ENCODE measurements around the gene MAP4K2. TPM values are rescaled to one million over a fixed set of nuclear protein-coding genes. Genes with fewer than 3 reads are reported as not detected.

Gene MAP4K2
- total and polyA plus RNA-seq, 2 of the 13 experiments (the other 11 are each of a cell fraction or from before 2014, with no cell fraction given): 8.3 to 17.6 TPM

- TF ChIP-seq, protein P1, sequence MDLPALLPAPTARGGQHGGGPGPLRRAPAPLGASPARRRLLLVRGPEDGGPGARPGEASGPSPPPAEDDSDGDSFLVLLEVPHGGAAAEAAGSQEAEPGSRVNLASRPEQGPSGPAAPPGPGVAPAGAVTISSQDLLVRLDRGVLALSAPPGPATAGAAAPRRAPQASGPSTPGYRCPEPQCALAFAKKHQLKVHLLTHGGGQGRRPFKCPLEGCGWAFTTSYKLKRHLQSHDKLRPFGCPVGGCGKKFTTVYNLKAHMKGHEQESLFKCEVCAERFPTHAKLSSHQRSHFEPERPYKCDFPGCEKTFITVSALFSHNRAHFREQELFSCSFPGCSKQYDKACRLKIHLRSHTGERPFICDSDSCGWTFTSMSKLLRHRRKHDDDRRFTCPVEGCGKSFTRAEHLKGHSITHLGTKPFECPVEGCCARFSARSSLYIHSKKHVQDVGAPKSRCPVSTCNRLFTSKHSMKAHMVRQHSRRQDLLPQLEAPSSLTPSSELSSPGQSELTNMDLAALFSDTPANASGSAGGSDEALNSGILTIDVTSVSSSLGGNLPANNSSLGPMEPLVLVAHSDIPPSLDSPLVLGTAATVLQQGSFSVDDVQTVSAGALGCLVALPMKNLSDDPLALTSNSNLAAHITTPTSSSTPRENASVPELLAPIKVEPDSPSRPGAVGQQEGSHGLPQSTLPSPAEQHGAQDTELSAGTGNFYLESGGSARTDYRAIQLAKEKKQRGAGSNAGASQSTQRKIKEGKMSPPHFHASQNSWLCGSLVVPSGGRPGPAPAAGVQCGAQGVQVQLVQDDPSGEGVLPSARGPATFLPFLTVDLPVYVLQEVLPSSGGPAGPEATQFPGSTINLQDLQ (CRISPR knock-in tag; IDR thresholded peaks at IDR 0.05): no peak
- TF ChIP-seq JDP2 (CRISPR knock-in tag; IDR thresholded peaks at IDR 0.05; ENCODE audit: borderline replicate concordance) (no peak), MXI1 (IDR thresholded peaks at IDR 0.05; ENCODE audit: borderline replicate concordance, low read depth, low read length) (0 out of 3 replicates have a peak, but pooled peaks have one; percentile 14), JUND (CRISPR knock-in tag; IDR thresholded peaks at IDR 0.05) (no peak), MTA1 (CRISPR knock-in tag; IDR thresholded peaks at IDR 0.05; ENCODE audit: borderline replicate concordance) (no peak), CHD2 (IDR thresholded peaks at IDR 0.05; ENCODE audit: low read depth, low read length) (no peak), MXD3 (CRISPR knock-in tag; IDR thresholded peaks at IDR 0.05) (0 out of 2 replicates have a peak, but pooled peaks have one; percentile 41), PATZ1 (CRISPR knock-in tag; IDR thresholded peaks at IDR 0.05) (peak; percentile 35; the same call in 1 of the 2 replicates), TOE1 (CRISPR knock-in tag; IDR thresholded peaks at IDR 0.05) (no peak), KDM4B (CRISPR knock-in tag; IDR thresholded peaks at IDR 0.05) (no peak), KAT8 (CRISPR knock-in tag; IDR thresholded peaks at IDR 0.05) (no peak), SP140L (CRISPR knock-in tag; IDR thresholded peaks at IDR 0.05; ENCODE audit: borderline replicate concordance) (no peak), ZNF747 (CRISPR knock-in tag; IDR thresholded peaks at IDR 0.05; ENCODE audit: borderline replicate concordance) (no peak), ATF1 (CRISPR knock-in tag; IDR thresholded peaks at IDR 0.05) (no peak), MTA3 (CRISPR knock-in tag; IDR thresholded peaks at IDR 0.05) (no peak)
- TF ChIP-seq, protein P2, sequence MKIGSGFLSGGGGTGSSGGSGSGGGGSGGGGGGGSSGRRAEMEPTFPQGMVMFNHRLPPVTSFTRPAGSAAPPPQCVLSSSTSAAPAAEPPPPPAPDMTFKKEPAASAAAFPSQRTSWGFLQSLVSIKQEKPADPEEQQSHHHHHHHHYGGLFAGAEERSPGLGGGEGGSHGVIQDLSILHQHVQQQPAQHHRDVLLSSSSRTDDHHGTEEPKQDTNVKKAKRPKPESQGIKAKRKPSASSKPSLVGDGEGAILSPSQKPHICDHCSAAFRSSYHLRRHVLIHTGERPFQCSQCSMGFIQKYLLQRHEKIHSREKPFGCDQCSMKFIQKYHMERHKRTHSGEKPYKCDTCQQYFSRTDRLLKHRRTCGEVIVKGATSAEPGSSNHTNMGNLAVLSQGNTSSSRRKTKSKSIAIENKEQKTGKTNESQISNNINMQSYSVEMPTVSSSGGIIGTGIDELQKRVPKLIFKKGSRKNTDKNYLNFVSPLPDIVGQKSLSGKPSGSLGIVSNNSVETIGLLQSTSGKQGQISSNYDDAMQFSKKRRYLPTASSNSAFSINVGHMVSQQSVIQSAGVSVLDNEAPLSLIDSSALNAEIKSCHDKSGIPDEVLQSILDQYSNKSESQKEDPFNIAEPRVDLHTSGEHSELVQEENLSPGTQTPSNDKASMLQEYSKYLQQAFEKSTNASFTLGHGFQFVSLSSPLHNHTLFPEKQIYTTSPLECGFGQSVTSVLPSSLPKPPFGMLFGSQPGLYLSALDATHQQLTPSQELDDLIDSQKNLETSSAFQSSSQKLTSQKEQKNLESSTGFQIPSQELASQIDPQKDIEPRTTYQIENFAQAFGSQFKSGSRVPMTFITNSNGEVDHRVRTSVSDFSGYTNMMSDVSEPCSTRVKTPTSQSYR (CRISPR knock-in tag; IDR thresholded peaks at IDR 0.05; ENCODE audit: borderline replicate concordance): peak; percentile 29; the same call in 1 of the 2 replicates
Measured at GRCh38 chr11:64777449-64778222, 25.4 kb downstream of the MAP4K2 start (continued).
